ENCODE results near the gene F11.

GRCh38 chr4:186265683-186266652 is at the start of gene F11:
- TF ChIP-seq CTCF (IDR thresholded peaks at IDR 0.05; ENCODE audit: poor library complexity), result no peak
- no peak for TF ChIP-seq EZH2phosphoT487 (IDR thresholded peaks at IDR 0.05; ENCODE audit: low read depth, severe bottlenecking, unreplicated experiment)
